Measurements from ENCODE around the gene CLSTN2.

The CLSTN2 gene

DNA sequence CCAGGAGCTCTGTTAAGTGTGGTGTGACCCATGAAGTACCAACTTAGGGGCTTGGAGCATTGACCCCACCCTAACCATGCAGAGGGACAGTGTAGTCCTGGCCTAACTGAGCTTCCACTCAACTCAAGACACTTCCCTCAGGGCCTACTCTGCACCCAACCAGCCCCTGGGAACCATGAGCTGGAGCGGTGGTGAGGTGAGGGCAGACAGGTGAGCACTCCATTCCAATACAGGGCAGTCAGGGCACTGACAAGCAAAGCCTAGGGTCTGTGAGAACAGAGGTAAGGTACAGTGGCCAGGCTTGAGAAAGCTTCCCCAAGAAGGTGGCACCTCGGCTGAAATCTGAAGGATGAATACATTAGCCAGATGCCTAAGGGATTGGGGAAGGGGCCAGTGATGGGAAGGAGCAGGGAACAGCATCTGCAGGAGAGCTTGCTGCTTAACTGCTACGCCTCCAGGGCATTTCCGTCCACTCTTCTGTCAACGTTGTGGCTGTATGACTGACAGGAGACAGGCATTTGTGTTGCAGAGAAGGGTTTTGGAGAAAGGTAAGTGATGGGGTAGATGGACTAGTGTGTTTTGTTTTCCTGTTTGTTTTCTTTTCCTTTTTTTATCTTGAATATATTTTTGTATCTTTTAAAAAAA, 499.4 kb downstream of the CLSTN2 start:
- FAIRE-seq (no peak), DNase-seq (ENCODE audit: insufficient read length, low spot score) (no peak)

DNA sequence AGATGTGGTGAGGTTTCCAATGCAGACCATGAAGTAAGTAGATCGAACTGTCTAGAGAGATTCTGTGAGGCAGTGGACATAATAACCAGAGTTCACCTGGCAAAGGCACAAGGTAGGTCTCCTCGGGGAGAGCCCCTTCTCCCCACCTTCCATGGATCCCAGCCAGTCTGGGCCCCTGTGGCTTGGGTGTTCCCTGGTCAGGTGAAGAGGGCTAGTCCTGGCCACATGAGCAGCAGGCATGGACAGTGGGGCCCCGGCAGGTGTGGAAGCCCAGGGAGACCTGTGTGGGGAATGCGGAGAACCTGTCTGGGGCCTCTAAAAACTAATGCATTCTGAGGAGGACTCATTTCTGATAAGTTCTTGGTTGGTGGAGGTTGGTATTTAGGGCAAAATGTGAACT, 501.4 kb downstream of the CLSTN2 start:
- DNase-seq (ENCODE audit: insufficient read length, low spot score) = no peak
- no peak for FAIRE-seq

DNA sequence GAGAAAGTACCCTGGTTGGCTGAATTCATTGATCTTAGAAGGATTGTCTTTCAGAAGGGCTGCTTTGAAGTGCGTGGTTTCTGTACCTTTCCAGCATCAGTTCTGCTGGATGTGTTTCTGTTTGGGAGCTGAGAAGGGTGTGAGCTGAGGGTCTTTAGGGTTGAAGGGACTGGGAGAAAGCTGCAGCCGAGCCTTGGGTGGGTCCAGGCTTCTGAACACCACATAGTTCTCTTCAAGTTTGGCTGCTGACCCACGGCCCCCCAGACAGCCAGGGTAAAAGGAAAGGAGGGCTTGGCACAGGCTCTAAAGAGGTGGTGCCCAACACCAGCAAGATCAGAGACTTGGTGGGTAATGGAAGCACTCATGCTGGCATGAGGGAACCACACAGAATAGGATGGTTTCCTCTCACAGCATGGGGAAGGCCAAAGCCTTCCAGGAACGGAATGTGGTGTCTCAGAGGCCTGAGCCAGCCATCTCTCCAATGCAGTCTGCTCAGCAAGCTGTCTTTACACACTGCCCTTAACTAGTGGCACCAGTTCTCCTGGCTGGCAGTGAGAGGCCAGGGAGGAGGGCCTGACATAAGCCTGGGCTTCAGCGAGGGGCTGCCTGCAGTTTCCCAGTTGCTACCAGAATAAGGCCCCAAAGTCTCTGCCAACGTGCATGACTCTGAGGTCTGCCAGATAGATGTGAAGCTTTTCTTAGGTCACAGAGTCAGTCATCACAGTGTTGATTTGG, 503.9 kb downstream of the CLSTN2 start:
- FAIRE-seq (no peak), DNase-seq (ENCODE audit: insufficient read length, low spot score) (no peak)

DNA sequence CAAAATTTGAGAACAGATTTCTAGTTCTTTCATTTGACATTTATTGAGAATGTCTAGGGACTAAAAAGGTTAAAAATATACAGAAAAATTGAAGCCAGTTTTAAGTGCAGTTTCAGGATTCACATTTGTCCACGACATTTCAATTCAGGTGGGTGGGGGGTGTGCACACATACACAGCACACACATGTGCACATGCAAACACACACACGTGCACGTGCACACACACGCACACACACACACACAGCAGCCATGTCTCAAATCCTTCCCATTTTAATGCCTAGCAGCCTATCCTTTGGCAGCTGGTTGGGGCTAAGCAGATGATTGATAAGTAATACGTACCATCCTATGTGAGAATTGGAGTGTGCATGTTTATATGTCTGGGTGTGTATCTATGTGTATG, 504.5 kb downstream of the CLSTN2 start:
- no peak for FAIRE-seq
- no peak for DNase-seq (ENCODE audit: insufficient read length, low spot score)

DNA sequence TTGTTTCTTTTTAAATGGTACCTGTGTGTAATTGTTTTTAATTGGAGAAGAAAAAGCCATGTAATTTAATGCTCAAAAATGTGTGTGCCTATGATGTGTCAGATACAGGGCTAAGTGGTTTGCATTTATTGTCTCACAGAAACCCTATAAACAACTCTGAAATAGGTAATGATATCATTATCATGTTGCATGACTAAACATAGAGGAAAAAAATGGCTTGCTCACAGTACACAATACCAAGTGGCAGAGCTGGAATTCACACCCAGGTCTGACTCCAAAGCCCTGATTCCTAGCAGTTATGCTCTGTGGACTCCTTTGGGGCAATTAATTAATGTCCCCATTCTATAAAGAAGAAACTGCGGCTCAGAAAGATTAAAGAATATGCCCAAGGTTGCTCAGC, 505.5 kb downstream of the CLSTN2 start:
- FAIRE-seq (no peak), DNase-seq (ENCODE audit: insufficient read length, low spot score) (no peak)

DNA sequence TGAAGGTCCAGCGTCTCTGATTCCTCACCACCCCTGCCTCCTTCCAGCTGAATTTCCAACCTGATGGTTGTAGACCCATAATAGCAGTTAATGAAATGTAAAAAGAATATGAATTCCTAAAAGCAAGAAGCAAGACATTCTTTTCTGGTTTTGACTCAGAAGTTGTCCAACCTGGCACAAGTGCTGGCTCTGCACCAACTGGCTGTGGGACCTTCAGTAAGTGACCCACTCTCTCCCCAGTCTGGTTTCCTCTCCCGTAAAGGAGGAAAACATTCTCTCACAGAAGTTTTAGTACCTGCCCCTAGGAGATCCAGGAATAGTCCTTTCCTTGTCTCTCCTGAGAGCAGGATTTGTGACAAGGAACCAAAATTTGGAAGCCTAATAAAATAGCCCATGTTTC, 506.0 kb downstream of the CLSTN2 start:
- DNase-seq (ENCODE audit: insufficient read length, low spot score) (peak; percentile 7), FAIRE-seq (no peak)

DNA sequence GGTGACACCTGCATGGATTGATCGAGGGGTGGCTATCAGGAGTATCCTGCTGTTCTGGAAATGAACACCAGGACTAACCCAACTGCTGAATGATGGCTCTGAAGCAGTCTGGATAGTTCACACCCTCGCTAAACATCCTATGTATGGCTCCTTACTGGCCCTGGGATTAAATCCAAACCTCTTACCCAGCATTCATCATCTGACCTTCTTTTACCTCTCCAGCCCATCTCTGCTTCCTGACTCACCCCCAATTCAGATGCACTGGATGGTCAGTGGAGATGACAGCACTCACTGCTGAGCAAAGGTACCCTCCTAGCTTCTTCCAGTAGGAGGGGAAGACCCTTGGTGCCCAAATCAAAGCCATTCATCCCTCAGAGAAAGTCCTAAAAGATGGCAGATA, 507.6 kb downstream of the CLSTN2 start:
- DNase-seq (ENCODE audit: insufficient read length, low spot score) (no peak), FAIRE-seq (no peak)

DNA sequence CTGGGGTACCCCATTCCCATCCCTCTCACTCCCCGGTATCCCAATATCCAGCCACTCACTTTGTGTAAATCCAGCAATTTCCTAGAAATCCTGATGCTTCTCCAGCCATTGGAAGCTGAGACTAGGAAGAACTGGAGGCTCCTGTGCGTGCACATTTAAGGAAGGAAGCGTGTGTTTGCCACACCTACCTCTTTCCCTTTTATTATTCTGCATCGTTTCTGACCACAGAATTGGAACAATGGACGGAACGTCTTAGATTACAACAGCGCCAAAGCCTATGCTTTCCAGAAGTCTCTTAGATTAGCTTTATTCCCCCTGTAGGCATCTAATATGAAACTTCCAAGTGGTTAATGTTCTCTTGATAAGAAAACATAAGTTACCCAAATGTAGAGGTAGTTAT, 508.1 kb downstream of the CLSTN2 start:
- DNase-seq (ENCODE audit: insufficient read length, low spot score) (no peak), FAIRE-seq (no peak)

DNA sequence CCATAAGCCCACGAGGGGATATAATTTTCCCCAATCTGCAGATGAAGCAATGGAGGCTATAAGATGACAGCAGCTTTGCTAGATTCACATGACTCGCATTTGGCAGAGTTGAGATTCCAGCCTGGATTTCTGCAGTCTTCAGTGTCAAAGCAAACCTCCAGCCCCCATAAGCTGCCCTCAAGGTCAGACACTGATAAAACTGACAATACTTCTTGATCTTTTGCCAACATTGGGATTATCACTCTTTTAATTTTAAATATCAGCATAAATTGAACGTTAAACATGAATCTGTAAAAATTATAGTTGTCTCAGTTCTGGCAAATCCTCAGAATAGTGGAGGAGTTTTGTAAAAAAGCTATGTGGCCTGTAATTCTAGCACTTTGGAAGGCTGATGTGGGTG, 508.8 kb downstream of the CLSTN2 start:
- no peak for FAIRE-seq

DNA sequence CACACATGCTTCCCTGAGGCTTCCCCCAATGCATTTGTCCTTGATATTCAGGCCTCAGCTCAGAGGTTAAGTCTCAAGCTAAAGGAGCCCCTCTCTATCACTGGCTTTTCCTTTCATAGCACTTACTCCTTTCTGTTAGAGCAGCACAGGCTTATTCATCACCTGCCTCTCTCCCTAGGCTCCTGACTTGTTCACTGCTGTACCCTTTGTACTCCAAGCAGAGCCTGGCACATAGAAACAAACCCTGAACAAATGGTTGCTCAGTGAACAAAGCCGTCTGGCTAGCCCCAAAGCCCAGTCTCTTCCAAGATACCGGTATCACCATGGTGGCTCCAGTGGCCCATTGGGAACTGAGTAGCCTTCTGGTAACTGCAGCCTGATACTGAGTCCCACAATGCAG, 511.7 kb downstream of the CLSTN2 start:
- no peak for FAIRE-seq
- no peak for DNase-seq (ENCODE audit: insufficient read length, low spot score)

More for the DNA sequence above, 508.8 kb downstream of the CLSTN2 start:
- DNase-seq (ENCODE audit: insufficient read length, low spot score) = no peak

DNA sequence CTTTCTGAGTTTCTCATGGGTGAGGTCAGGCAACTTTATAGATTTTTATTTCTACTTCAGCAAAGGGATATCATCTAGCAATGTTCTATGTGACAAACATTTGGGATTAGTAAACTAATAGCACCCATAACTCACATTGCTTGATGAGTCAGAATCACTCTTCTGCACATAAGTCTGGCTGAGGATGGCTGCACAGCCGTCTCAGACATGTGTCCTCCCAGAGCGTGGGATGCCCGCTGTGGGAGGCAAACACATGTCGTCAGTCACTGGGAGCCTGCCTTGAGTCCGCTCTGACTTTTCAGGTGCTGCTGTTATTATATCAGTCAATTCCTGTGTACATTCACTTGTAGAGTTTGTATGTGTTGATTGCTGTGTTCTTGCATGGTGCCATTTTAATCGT, 512.2 kb downstream of the CLSTN2 start:
- FAIRE-seq = no peak
- no peak for DNase-seq (ENCODE audit: insufficient read length, low spot score)

DNA sequence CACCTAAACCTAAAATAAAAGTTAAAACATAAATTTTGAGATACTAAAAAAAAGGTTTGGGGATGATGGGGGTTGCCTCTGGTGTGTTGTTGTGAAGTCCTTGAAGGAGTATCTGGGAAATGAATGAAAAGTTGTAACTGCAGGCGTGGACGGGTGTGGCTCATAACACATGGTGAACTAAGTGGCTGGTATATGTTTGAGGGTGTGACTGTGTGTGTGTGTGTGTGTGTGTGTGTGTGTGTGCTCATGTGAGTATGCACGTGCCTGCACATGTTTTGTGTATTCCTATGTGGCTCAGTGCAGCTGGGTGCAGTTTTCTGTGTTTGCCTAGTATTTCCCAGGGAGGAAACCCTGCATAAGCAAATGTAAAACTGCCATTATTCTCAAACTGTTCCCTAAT, 513.0 kb downstream of the CLSTN2 start:
- DNase-seq (ENCODE audit: insufficient read length, low spot score) (no peak), FAIRE-seq (no peak)

DNA sequence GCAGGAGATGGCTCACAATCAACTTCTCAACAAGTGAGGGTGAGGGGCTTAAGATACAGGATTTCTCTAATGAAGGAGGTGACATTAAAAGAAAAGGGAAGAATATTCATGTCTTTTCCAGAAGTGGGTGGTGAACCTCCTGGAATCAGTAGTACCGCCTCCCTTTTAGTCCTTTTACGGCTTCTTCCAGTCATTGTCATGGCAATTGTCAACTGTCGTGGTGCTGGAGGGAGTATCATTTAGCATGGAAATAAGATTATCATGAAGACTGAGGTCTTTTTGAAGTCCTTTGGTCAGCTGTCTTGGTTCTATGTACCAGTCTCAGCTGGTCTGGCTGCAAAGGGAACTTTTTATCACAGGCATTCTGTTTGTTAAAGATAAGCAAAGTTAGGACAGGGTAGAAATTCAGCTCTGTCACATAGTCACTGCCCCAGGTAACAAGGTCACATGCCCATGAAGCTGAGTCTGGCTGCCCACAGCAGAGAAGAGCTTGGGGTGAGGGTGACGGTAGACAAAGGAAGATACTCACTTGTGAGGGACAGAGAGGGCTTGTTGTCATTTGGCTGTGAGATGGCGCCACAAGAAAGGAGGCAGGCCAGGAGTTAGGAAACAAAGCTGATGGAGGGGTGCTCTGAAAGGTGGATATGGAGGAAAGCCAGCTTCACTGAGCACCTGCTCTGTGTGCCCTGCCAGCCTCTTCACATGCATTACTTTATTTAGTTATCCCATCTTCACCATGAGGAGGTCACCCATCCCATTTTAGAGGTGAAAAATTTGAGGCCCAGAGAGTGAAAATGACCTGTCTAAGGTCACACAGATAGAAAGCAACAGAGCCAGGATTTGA, 514.6 kb downstream of the CLSTN2 start:
- no peak for DNase-seq (ENCODE audit: insufficient read length, low spot score)
- FAIRE-seq = no peak

DNA sequence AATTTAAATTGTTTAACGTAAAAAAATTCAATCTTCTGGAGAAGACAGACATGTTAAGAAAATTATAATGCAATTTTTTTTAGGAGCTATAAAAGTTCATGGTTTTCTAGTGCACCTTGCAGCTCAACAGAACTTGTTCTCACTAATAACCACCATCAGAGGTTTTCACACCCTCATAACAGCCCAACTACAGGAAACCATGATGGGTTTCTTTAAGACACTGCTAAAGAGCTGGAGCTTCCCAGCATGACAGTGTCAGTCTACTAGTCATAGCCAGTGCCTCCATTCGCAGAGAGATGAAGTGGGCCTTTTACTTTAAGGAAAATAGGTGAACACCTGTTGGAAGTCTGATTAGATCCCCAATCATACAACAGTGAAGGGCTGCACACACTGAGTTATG, 518.8 kb downstream of the CLSTN2 start:
- FAIRE-seq (no peak), DNase-seq (ENCODE audit: insufficient read length, low spot score) (no peak)

DNA sequence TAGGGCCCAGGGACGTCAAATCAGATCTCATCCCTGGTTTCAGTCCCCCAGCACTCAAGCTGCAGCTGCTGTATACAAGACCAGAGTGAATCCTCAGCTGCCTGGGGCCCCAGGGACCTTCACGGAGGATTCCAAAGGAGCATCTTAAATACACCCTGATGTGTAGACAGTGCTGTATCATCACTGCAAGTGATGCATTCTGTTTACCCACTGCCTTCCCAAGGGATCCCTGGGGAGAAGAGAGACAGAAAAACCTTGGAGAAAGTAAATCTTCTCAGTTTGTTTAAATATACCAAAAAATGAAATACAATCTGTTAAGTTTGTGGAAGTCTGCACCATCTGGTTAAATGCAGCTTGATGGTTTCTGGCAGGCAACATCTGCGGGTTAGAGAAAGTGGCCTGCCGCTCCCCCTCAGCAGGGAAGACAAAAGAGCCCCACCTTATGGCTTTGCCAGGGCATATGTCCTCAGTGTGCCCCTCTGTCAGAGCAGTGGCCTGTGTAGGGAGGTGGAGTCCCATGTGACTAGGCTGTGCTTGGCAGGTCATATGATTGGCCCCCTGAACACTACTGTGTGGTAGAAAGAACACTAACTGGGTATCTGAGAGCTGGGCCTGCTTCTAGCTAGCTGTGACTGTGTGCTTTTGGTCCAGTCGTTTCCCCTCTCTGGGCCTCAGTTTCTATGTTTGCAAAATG, 520.7 kb downstream of the CLSTN2 start:
- FAIRE-seq (no peak), DNase-seq (ENCODE audit: insufficient read length, low spot score) (no peak)

DNA sequence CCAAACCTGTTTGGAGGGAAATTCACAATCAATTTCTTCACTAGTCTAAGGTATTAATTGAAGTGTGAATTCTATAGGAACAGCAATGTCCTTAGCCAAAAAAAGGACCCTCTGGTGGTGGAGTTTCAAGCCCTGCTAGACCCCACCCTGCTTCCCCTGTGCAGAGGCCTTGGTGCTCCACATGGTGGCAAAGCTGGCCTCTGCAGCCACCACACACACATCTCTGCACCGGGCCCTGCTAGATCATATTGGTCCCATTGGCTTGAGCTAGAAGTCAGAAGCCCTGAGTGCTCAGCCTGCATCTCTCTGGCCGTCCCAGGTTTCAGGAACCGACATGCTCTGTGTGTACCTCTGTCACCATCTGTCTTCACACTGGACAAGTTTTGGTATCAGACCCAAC, 522.0 kb downstream of the CLSTN2 start:
- FAIRE-seq = no peak
- DNase-seq (ENCODE audit: insufficient read length, low spot score) = no peak

DNA sequence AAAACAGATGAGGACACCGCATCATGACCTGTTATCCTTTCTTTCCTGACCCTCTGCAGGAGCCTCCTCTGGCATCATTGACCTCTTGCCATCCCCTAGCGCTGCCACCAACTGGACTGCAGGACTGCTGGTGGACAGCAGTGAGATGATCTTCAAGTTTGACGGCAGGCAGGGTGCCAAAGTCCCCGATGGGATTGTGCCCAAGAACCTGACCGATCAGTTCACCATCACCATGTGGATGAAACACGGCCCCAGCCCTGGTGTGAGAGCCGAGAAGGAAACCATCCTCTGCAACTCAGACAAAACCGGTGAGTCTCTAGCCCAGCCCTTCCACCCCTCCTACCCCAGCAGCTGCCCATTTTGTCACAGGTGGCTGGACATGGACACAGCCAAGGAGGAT, 524.5 kb downstream of the CLSTN2 start:
- no peak for DNase-seq (ENCODE audit: insufficient read length, low spot score)
- FAIRE-seq = no peak

DNA sequence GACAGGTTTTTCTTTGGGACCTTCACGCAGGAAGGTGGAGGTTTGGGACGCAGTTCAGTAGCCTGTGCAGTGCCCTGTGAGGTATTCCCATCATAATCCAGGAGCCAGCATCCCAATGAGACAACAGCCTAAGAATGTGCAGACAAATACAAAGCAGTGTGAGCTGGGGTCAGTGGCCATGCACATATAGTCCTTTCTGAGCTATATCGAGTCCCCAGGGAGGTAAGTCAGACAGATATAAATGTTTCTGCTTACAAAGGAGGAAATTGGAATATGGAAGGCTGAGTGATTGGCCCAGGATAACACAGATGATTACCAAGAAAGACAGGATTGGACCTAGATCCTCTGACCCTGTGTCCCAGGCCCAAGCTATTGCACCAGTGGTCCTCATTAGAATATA, 526.3 kb downstream of the CLSTN2 start:
- no peak for FAIRE-seq

DNA sequence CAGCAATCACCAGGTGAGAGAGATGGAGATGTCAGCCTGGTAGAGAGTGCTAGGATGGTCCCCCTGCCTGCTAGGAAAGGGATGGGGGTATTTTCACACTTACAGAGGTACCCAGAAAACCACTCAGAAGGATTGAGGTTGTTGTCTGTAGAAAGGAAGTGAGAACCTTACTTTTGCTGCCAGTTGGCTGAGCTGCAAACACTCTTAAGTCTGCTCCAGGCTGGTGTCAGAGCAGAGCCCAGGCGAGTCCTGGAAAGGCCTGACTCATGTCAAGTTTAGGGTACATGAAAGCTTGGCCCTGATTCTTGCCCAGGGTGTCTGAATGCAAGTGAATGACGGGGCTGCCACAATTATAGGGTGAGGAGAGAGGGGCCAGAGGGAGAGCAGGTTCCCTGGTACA, 528.4 kb downstream of the CLSTN2 start:
- FAIRE-seq (no peak), DNase-seq (ENCODE audit: insufficient read length, low spot score) (no peak)

More for the DNA sequence above, 526.3 kb downstream of the CLSTN2 start:
- no peak for DNase-seq (ENCODE audit: insufficient read length, low spot score)

DNA sequence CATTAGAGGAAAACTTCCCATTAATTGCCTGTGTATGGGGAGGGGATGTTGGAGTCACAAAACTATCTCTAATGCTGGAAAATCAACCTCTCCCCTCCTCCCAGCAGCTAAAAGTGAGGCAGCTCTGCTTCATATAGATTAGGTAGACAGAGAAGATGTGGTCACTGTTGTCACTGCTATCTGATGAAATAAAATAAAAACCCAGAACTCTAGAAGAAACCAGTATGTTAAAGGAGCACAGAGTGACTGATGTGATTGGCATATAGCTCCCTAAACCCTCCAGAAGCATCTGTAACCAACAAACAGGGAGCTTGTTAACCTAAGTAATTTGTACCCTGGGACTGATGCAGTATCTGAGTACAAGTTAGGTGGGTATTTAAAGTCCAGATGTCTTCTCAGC, 531.0 kb downstream of the CLSTN2 start:
- DNase-seq (ENCODE audit: insufficient read length, low spot score) = no peak
- no peak for FAIRE-seq

DNA sequence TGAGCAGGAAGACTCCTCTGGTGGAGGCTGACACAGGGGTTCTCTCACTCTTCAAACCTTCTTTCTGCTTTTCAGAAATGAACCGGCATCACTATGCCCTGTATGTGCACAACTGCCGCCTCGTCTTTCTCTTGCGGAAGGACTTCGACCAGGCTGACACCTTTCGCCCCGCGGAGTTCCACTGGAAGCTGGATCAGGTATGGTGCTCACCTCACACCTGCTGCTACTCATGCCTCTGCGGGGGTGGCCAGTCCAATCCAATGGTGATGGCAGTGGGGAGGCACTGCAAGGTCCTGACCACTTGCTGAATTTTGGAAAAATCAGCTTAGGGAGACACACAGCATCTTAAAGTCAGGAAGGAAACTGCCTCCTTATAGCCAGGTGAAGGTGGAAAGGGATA, 531.5 kb downstream of the CLSTN2 start:
- FAIRE-seq (no peak), DNase-seq (ENCODE audit: insufficient read length, low spot score) (no peak)

Measured in HTR-8/SVneo (cell line).